HCT116 (cell line): Measurements from ENCODE around the gene C1orf50. TPM values are rescaled to one million over a fixed set of nuclear protein-coding genes. Genes with fewer than 3 reads are reported as not detected.

ENCODE experiments used
- ATAC-seq: fragments of 200-7000 bp; cut with Tn5 transposase; 2 replicates; pipeline ENCODE4 v1.9.1; 2020; ENCODE audit warnings: mild to moderate bottlenecking, moderate library complexity
- BruUV-seq: library from RNA; stranded (reverse); fragments of 400-500 nt; replicated peaks from 2 replicates; lab custom pipeline; 2021; lab: Mats Ljungman, UMichigan
- CTCF ChIA-PET: fragments of 300-600 bp; sonication (Branson Sonifier 250); formaldehyde crosslinking; loops from one replicate; lab custom pipeline; 2021; ENCODE audit warnings: antibody characterized with exemption; lab: Charles Lee
- POLR2A ChIA-PET: fragments of 300-600, 350-600 bp; sonication (Branson Sonifier 250); formaldehyde crosslinking; loops from one replicate; lab custom pipeline; 2021; ENCODE audit warnings: antibody characterized with exemption; lab: Charles Lee
- RAD21 ChIA-PET, 2 experiments: fragments of 300-600 bp; sonication (Branson Sonifier 250); formaldehyde crosslinking; loops; one replicate each; lab custom pipeline; 2023; ENCODE audit warnings: low total read pairs in 2 of 2; ENCODE audit not compliant: uncharacterized antibody in 2 of 2, unreplicated experiment in 2 of 2, low non-redundant PET in 1 of 2; lab: Charles Lee
- DNase-seq: peaks from one replicate; pipeline ENCODE4 v3.0.0-alpha.2; 2010; ENCODE audit warnings: low read depth, low spot score
- H2AFZ ChIP-seq: fragments of 200-600 bp; shearing (Covaris generic), sonication (generic); 2 replicates; pipeline ENCODE4 v1.6.1; 2017; ENCODE audit warnings: low read depth, mixed run types, mixed read lengths, antibody characterized with exemption, low read length; ENCODE audit not compliant: poor library complexity, severe bottlenecking
- H3K27ac ChIP-seq: 2 replicates; pipeline ENCODE4 v1.5.1; 2012; ENCODE audit warnings: low read depth, low read length
- H3K27me3 ChIP-seq: fragments of 200-600 bp; sonication (generic); 2 replicates; pipeline ENCODE4 v1.6.1; 2016; ENCODE audit warnings: mixed run types, low read length, mixed read lengths; ENCODE audit not compliant: insufficient read depth
- H3K36me3 ChIP-seq, 2 experiments: fragments of 200-500 bp in 1 of 2; fragments of 200-600 bp in 1 of 2; sonication (Bioruptor generic) in 1 of 2; sonication (generic) in 1 of 2; 2 replicates each; pipeline versions ENCODE4 v1.5.1 to v1.6.1; 2014 to 2016; ENCODE audit warnings: low read length in 2 of 2, inconsistent platforms in 1 of 2, mixed read lengths in 1 of 2, mixed run types in 1 of 2; ENCODE audit not compliant: insufficient read depth in 2 of 2, control insufficient read depth in 1 of 2
- H3K4me1 ChIP-seq, 2 experiments: fragments of 200-600 bp in 1 of 2; sonication (generic) in 1 of 2; 2 replicates each; pipeline versions ENCODE4 v1.5.1 to v1.6.1; 2012 to 2017; ENCODE audit warnings: low read length in 2 of 2, inconsistent platforms in 1 of 2, mild to moderate bottlenecking in 1 of 2, mixed read lengths in 1 of 2, mixed run types in 1 of 2, moderate library complexity in 1 of 2; ENCODE audit not compliant: insufficient read depth in 2 of 2, control insufficient read depth in 1 of 2
- H3K4me2 ChIP-seq: fragments of 200-600 bp; sonication (generic); 2 replicates; pipeline ENCODE4 v1.6.1; 2017; ENCODE audit warnings: mixed run types, low read length, mixed read lengths
- H3K4me3 ChIP-seq, 2 experiments: fragments of 200-600 bp in 1 of 2; sonication (generic) in 1 of 2; replicated peaks in 1 of 2; 2 replicates each; pipeline ENCODE4 v1.5.1; 2011 to 2016; ENCODE audit warnings: low read length in 2 of 2, control low read depth in 1 of 2, low read depth in 1 of 2, mild to moderate bottlenecking in 1 of 2, mixed read lengths in 1 of 2, mixed run types in 1 of 2
- H3K79me2 ChIP-seq: fragments of 200-600 bp; sonication (generic); 2 replicates; pipeline ENCODE4 v1.6.1; 2017; ENCODE audit warnings: mild to moderate bottlenecking, mixed run types, low read length, moderate library complexity, mixed read lengths; ENCODE audit not compliant: insufficient read depth
- H3K9ac ChIP-seq: fragments of 200-600 bp; sonication (generic); 2 replicates; pipeline ENCODE4 v1.6.1; 2016; ENCODE audit warnings: low read length, mixed read lengths
- H3K9me2 ChIP-seq: fragments of 200-600 bp; sonication (generic), shearing (Covaris generic); 2 replicates; pipeline ENCODE4 v1.6.1; 2017; ENCODE audit warnings: mixed run types, mild to moderate bottlenecking, moderate library complexity; ENCODE audit not compliant: insufficient read depth
- H3K9me3 ChIP-seq, 2 experiments: fragments of 200-500 bp in 1 of 2; fragments of 200-600 bp in 1 of 2; sonication (Bioruptor generic) in 1 of 2; sonication (generic) in 1 of 2; 2 replicates each; pipeline ENCODE4 v1.6.1; 2014 to 2017; ENCODE audit warnings: low read length in 2 of 2, mixed read lengths in 2 of 2, inconsistent platforms in 1 of 2, low read depth in 1 of 2, mild to moderate bottlenecking in 1 of 2, mixed run types in 1 of 2, moderate library complexity in 1 of 2; ENCODE audit not compliant: control insufficient read depth in 1 of 2, insufficient read depth in 1 of 2
- H4K20me1 ChIP-seq: fragments of 200-600 bp; sonication (generic), shearing (Covaris generic); 2 replicates; pipeline ENCODE4 v1.6.1; 2017; ENCODE audit warnings: mixed run types, mild to moderate bottlenecking, moderate library complexity; ENCODE audit not compliant: insufficient read depth
- ATF3 ChIP-seq: IDR thresholded peaks from 2 replicates; pipeline ENCODE4 v1.6.1; 2012
- CEBPB ChIP-seq: IDR thresholded peaks from 2 replicates; pipeline ENCODE4 v1.6.1; 2012; ENCODE audit warnings: low read depth
- CTCF ChIP-seq, 3 experiments: fragments of 200-600 bp in 1 of 3; sonication (generic) in 1 of 3; IDR thresholded peaks in 2 of 3; conservative IDR thresholded peaks in 1 of 3; 2 replicates each; pipeline ENCODE4 v1.5.1; 2012 to 2017; ENCODE audit warnings: low read depth in 2 of 3, low read length in 2 of 3, antibody characterized with exemption in 1 of 3, borderline replicate concordance in 1 of 3, control low read depth in 1 of 3, mild to moderate bottlenecking in 1 of 3, mixed read lengths in 1 of 3, mixed run types in 1 of 3, moderate library complexity in 1 of 3; ENCODE audit not compliant: insufficient read depth in 1 of 3
- EZH2 ChIP-seq: fragments of 200-600 bp; sonication (generic); IDR thresholded peaks from 2 replicates; pipeline ENCODE4 v1.6.1; 2017; ENCODE audit warnings: antibody characterized with exemption, mixed run types
- EZH2phosphoT487 ChIP-seq: fragments of 200-600 bp; IDR thresholded peaks from 2 replicates; pipeline ENCODE4 v1.6.1; 2018; ENCODE audit warnings: antibody characterized with exemption, borderline replicate concordance
- FOSL1 ChIP-seq: IDR thresholded peaks from 2 replicates; pipeline ENCODE4 v1.6.1; 2012; ENCODE audit warnings: low read depth
- JUND ChIP-seq: IDR thresholded peaks from 2 replicates; pipeline ENCODE4 v1.6.1; 2012
- POLR2AphosphoS5 ChIP-seq: IDR thresholded peaks from 2 replicates; pipeline ENCODE4 v1.6.1; 2011; ENCODE audit warnings: mild to moderate bottlenecking, low read depth, low read length, moderate library complexity
- TCF7L2 ChIP-seq: IDR thresholded peaks from 2 replicates; pipeline ENCODE4 v1.7.0; 2011; ENCODE audit warnings: borderline replicate concordance, inconsistent platforms; ENCODE audit not compliant: insufficient read depth, insufficient read length; ENCODE audit errors: extremely low read depth
- YY1 ChIP-seq: IDR thresholded peaks from 2 replicates; pipeline ENCODE4 v1.6.1; 2011; ENCODE audit warnings: low read length, low read depth, moderate library complexity, mild to moderate bottlenecking; ENCODE audit not compliant: insufficient replicate concordance; ENCODE audit errors: extremely low read depth
- ZBTB33 ChIP-seq: IDR thresholded peaks from 2 replicates; pipeline ENCODE4 v1.6.1; 2011; ENCODE audit warnings: mild to moderate bottlenecking, low read length, moderate library complexity; ENCODE audit not compliant: insufficient replicate concordance; ENCODE audit errors: extremely low read depth
- ZNF274 ChIP-seq: fragments of 200-500 bp; sonication (Bioruptor generic); IDR thresholded peaks from 2 replicates; pipeline ENCODE4 v1.6.1; 2014; ENCODE audit warnings: mild to moderate bottlenecking, low read depth, low read length, inconsistent platforms
- intact Hi-C: fragments of 100-400 bp; cut with micrococcal nuclease; formaldehyde crosslinking; loops from 2 replicates; pipeline ENCODE4 v1.10.0; 2022
- total RNA-seq: library from RNA; stranded (reverse); gene quantifications from one replicate; pipeline ENCODE4 v1.2.1, GENCODE V29; 2021; ENCODE audit not compliant: unreplicated experiment
- TF ChIP-seq, protein P1 (sequence below): IDR thresholded peaks from 2 replicates; pipeline ENCODE4 v1.6.1; 2012

C1orf50 gene
- total RNA-seq, 1 experiment from 2014 or later: 5.8 TPM

- H3K4me2 ChIP-seq: no peak overlapping the region
- H4K20me1 ChIP-seq: no peaks in the 10 kb centered on the region
- intact Hi-C loops: no loop called here
- ChIA-PET POLR2A (no interaction called here), CTCF (no interaction called here), RAD21 (no interaction called here)
- H3K4me3 ChIP-seq: no peak overlapping the region
- H3K79me2 ChIP-seq: no peaks in the 10 kb centered on the region
- no TSS peak for BruUV-seq
- DNase-seq: no peak
- TF ChIP-seq TCF7L2 (no peak), POLR2AphosphoS5 (no peak), EZH2phosphoT487 (no peak), YY1 (no peak), CEBPB (no peak), FOSL1 (no peak)
- H3K9me3 ChIP-seq: no peaks in the 10 kb centered on the region
- no peak overlapping the region for H2AFZ ChIP-seq
- H3K4me1 ChIP-seq: no peaks in the 10 kb centered on the region
- ATAC-seq: no peak
- H3K9ac ChIP-seq: no peak overlapping the region
- H3K27me3 ChIP-seq: no peaks in the 10 kb centered on the region
- H3K36me3 ChIP-seq: peaks cover 5 to 20% of the 10 kb centered on the region in 2 experiments; a peak in 3 of 4 replicates
- no peaks in the 10 kb centered on the region for H3K9me2 ChIP-seq
- no peak overlapping the region for H3K27ac ChIP-seq
Observed at GRCh38 chr1:42748461-42749410, 18.3 kb upstream of the C1orf50 start.

DNA sequence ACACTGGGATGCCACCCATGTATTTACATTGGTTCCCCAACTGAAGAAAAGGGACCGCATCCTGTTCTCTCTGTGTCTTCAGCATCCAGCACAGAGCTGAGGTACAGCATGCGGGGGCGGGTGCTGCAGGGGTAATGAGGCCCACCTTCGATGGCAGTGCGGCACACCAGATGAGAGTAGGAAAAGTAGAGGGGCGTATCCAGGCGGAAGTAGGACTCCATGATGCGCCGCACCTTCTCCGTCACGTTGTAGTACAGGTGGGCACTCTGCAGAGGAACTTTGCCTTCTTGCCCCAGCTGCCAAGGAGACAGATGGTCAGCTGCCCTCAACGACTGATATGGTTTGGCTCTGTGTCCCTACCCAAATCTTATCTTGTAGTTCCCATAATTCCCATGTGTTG is 17.0 kb upstream of the C1orf50 start:
- intact Hi-C loops: no loop called here
- H3K27me3 ChIP-seq: no peaks in the 10 kb centered on the region
- BruUV-seq: no TSS peak
- H2AFZ ChIP-seq: no peak overlapping the region
- H3K4me2 ChIP-seq: no peak overlapping the region
- H3K27ac ChIP-seq: no peak overlapping the region
- no peak overlapping the region for H3K4me3 ChIP-seq
- RAD21 ChIA-PET: no interaction called here
- DNase-seq: no peak
- no peaks in the 10 kb centered on the region for H3K4me1 ChIP-seq
- POLR2A ChIA-PET: no interaction called here
- H4K20me1 ChIP-seq: no peaks in the 10 kb centered on the region
- no peaks in the 10 kb centered on the region for H3K9me3 ChIP-seq
- CTCF ChIA-PET: no interaction called here
- H3K9me2 ChIP-seq: no peaks in the 10 kb centered on the region
- H3K9ac ChIP-seq: no peak overlapping the region
- H3K36me3 ChIP-seq: peaks cover 8 to 29% of the 10 kb centered on the region in 2 experiments; a peak in 3 of 4 replicates
- H3K79me2 ChIP-seq: no peaks in the 10 kb centered on the region
- ATAC-seq: no peak
- TF ChIP-seq POLR2AphosphoS5 (no peak), ZNF274 (no peak), ATF3 (no peak), TCF7L2 (no peak), EZH2 (no peak), FOSL1 (no peak), EZH2phosphoT487 (no peak), CTCF (IDR thresholded peaks at IDR 0.05 in 2 of 3, conservative IDR thresholded peaks at IDR 0.05 in 1 of 3; ENCODE audit: borderline replicate concordance in 1 of 3, insufficient read depth in 1 of 3, low read depth in 2 of 3, low read length in 2 of 3) (no peak), ZBTB33 (no peak), JUND (no peak)
- TF ChIP-seq, protein P1, sequence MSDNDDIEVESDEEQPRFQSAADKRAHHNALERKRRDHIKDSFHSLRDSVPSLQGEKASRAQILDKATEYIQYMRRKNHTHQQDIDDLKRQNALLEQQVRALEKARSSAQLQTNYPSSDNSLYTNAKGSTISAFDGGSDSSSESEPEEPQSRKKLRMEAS: no peak
